BE2C (cell line): ENCODE measurements around the gene CCDC121.

ENCODE experiments used
- DNase-seq: peaks from one replicate; pipeline ENCODE4 v3.0.0-alpha.2; 2020
- H3K27me3 ChIP-seq: fragments of 250-450 bp; sonication (Bioruptor Pico); 2 replicates; pipeline ENCODE4 v1.5.1; 2020; ENCODE audit warnings: mild to moderate bottlenecking
- H3K36me3 ChIP-seq: fragments of 250-450 bp; sonication (Bioruptor Pico); 2 replicates; pipeline ENCODE4 v1.5.1; 2020; ENCODE audit warnings: mild to moderate bottlenecking
- H3K4me1 ChIP-seq: fragments of 250-450 bp; sonication (Bioruptor Pico); 2 replicates; pipeline ENCODE4 v1.5.1; 2020
- H3K4me3 ChIP-seq: 2 replicates; pipeline ENCODE4 v1.5.1; 2011; ENCODE audit warnings: low read depth, low read length
- H3K9me3 ChIP-seq: fragments of 250-450 bp; sonication (Bioruptor Pico); 2 replicates; pipeline ENCODE4 v1.5.1; 2020
- TF ChIP-seq, protein P1 (sequence below): IDR thresholded peaks from 2 replicates; pipeline ENCODE4 v1.5.1; 2012; ENCODE audit warnings: mild to moderate bottlenecking, low read depth, low read length

Gene CCDC121

DNA sequence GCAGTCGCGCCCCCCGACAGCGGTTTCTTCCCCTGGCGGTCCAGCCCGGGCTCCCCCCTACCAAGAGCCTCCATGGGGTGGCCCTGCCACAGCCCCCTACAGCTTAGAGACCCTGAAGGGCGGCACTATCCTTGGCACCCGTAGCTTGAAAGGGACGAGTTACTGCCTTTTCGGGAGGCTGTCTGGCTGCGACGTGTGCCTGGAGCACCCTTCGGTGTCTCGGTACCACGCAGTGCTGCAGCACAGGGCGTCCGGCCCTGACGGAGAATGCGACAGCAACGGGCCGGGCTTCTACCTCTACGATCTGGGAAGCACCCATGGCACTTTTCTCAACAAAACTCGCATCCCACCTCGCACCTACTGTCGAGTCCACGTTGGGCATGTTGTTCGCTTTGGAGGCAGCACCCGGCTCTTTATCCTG, 35.4 kb upstream of the CCDC121 start:
- DNase-seq: peak; percentile 17
- peaks cover 3% of the 10 kb centered on the region; the same call in 1 of the 2 replicates for H3K4me1 ChIP-seq
- H3K9me3 ChIP-seq: no peaks in the 10 kb centered on the region
- H3K36me3 ChIP-seq: peaks cover 46% of the 10 kb centered on the region
- TF ChIP-seq, protein P1, sequence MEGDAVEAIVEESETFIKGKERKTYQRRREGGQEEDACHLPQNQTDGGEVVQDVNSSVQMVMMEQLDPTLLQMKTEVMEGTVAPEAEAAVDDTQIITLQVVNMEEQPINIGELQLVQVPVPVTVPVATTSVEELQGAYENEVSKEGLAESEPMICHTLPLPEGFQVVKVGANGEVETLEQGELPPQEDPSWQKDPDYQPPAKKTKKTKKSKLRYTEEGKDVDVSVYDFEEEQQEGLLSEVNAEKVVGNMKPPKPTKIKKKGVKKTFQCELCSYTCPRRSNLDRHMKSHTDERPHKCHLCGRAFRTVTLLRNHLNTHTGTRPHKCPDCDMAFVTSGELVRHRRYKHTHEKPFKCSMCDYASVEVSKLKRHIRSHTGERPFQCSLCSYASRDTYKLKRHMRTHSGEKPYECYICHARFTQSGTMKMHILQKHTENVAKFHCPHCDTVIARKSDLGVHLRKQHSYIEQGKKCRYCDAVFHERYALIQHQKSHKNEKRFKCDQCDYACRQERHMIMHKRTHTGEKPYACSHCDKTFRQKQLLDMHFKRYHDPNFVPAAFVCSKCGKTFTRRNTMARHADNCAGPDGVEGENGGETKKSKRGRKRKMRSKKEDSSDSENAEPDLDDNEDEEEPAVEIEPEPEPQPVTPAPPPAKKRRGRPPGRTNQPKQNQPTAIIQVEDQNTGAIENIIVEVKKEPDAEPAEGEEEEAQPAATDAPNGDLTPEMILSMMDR: no peak
- H3K4me3 ChIP-seq: peak overlapping the region; percentile 91
- H3K27me3 ChIP-seq: no peaks in the 10 kb centered on the region

DNA sequence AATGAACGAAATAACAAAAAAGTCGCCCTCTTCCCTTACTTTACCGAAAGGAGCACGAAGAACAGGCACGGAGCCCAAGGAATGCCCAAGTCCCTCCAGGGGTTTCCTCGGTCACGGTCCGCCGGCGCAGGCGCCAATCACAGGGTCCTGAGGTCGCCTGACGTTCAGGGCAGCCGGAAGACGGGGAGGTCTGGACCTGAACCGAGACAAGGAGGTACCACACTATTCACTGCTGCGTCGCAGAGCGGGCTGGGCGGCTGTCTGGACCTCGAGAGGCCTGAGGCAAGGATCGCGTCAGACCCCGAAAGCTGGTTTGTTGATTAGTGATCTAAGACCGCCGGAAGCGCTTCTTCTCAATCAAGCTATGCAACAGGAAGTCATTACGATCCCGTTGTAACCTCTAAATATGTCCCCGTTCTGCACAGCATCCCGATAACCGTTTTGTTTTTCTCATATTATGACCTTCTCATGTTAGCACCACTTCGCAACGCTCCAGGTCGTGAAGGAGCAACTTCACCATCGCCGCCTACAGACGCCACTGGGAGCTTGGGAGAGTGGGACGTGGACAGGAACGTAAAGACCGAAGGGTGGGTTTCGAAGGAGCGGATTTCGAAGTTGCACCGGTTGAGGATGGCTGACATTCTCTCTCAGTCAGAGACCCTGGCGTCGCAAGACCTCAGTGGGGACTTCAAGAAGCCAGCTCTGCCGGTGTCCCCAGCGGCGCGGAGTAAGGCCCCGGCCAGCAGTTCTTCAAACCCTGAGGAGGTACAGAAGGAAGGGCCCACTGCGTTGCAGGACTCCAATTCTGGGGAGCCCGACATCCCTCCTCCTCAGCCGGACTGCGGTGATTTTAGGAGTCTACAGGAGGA, 34.7 kb upstream of the CCDC121 start, which contains the start of the genes SLC4A1AP and SUPT7L:
TSS of gene SLC4A1AP (plus strand) at position 605 of the 869 bp plus-strand sequence. CDS start at position 631, 26 bp downstream.
TSS of gene SUPT7L (minus strand) at position 330 of the 869 bp plus-strand sequence. CDS start 1,422 bp downstream, outside the sequence.
- peaks cover 3% of the 10 kb centered on the region; the same call in 1 of the 2 replicates for H3K4me1 ChIP-seq
- TF ChIP-seq, protein P1: no peak
- peak within 1 kb of the TSS; percentile 91 for H3K4me3 ChIP-seq
- no peaks in the 10 kb centered on the region for H3K27me3 ChIP-seq
- H3K9me3 ChIP-seq: no peaks in the 10 kb centered on the region
- peaks cover 43% of the 10 kb centered on the region for H3K36me3 ChIP-seq
- DNase-seq: peak; percentile 84

DNA sequence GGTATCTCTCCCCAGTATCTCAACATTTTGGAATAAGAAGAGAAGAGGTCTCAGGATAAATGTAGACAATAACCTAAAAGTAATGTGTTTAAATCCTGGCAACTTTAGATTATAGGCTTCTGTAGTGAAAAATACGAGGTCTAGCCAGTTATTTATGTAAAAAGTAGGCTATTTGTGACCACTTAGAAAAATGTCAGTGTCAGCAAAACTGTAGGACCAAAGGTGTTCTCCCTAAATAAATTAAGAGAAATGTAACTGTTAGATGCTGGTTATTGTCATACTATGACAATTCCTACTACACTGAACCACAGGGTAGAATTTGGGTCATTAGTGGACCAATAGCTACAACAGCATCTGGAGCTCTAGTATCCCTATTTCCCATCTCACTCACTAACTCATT, 32.6 kb upstream of the CCDC121 start:
- peaks cover 3% of the 10 kb centered on the region; the same call in 1 of the 2 replicates for H3K4me1 ChIP-seq
- no peak for DNase-seq
- H3K4me3 ChIP-seq: no peak overlapping the region
- no peaks in the 10 kb centered on the region for H3K27me3 ChIP-seq
- H3K36me3 ChIP-seq: peaks cover 53% of the 10 kb centered on the region
- H3K9me3 ChIP-seq: no peaks in the 10 kb centered on the region
- TF ChIP-seq, protein P1: no peak

DNA sequence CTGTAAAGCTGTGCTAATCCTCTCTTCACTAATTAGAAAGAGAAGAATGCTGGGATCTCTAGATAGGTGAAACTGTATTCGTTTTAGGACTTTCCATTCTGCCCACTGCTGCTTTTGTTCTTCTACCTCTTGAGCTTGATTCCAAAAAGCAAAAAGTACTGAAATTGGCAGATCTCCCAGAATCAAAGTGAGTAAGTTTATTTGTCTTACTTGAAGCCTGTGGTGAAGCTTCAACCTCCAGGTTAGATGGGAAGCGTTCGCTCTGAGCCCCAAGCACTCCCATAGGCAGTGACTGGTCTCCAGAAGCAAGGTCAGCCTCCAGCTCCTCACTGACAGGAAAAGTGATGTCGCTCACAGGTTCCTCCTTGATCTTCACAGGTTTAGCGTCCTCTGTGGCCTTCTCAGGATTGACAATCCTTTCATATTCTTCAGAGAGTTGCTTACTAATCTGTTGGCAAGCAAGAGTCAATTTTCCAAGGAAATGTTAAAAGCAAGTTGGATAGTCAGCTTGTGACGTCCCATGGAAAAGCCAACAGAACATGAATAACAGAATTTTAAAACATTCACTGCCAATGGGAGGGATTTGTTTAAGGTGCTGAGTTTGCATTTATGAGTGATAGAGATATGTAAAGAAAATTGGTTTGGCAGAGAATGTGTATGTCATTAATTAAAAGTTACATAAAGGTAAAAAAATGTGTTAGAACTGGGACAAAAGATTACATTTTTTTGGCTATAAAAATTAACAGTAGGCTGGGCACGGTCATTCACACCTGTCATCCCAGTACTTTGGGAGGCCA, 26.5 kb upstream of the CCDC121 start:
- Histone ChIP-seq H3K27me3 (no peaks in the 10 kb centered on the region), H3K4me3 (no peak overlapping the region), H3K9me3 (no peaks in the 10 kb centered on the region), H3K36me3 (peaks cover 81% of the 10 kb centered on the region), H3K4me1 (no peaks in the 10 kb centered on the region)
- DNase-seq: no peak
- TF ChIP-seq, protein P1: no peak

DNA sequence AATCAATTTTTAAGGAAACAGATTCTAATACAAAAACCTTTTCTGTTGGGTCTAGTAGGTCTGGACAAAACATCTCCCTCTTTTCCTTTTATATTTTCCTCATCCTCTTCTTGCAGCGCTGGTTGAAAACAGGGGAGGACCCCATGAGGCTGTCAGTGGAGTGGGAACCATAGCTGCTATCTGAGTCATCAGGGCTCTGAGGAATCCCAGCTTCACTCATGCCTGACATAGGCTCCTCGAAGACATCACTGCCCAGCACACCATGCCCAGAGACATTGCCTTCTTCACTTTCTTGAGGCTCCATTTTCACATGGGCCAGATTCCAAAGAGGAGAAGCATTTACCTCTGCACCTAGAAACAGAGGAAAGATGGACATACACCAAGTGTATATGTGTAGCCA, 24.6 kb upstream of the CCDC121 start:
- Histone ChIP-seq H3K4me3 (no peak overlapping the region), H3K36me3 (peaks cover 88% of the 10 kb centered on the region), H3K9me3 (no peaks in the 10 kb centered on the region), H3K4me1 (no peaks in the 10 kb centered on the region), H3K27me3 (no peaks in the 10 kb centered on the region)
- TF ChIP-seq, protein P1: no peak
- DNase-seq: no peak
